Limb (tissue), 2 donors: ENCODE results near the gene SMR3A.

Source experiments
- DNase-seq, 2 donors: peaks; one replicate each; pipeline ENCODE4 v3.0.0-alpha.2; 2016; ENCODE audit errors: extremely low spot score in 2 of 2

SMR3A gene

DNA sequence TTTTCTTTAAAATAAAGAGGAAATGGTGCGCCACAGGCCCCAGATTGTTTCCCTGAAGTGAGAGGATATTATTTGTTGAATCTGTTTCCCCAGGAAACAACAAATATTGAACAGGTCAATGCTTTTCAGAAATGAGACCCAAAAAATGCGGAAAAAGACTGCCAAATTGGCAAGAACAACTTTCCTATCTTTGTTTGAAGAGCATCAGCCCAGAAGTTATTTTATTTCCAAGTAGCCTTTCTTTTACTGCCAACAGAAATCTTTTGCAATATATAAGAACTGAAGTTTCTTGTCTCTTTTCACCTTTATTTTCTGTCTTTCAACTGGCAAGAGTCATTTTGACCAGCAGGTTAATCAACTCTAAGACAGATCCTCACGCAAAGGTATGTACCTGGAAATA, at the start of gene SMR3A:
Gene SMR3A, plus strand, starts transcription at position 301 of the 400 bp plus-strand sequence. CDS start 1,356 bp downstream, outside the sequence.
- no peak for DNase-seq

DNA sequence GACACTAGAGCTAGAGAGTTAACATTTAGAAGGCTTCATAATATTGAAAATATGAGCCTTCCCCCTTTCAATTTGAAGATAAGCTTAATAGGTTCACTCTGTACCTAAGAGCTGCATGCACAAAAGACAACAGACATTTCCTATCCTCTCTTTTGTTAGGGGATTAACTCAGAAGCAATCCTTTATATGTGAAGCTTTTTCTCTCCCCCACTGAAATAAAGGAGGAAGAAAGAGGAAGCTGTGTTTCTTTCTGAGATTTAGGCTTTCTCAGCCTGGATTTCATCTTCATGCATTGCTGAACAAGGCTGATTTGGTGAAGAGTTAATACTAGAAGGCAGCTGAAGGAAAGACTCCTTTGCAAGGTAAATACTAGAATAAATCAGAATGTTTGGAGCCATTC, 46.8 kb upstream of the SMR3A start:
- no peak for DNase-seq

DNA sequence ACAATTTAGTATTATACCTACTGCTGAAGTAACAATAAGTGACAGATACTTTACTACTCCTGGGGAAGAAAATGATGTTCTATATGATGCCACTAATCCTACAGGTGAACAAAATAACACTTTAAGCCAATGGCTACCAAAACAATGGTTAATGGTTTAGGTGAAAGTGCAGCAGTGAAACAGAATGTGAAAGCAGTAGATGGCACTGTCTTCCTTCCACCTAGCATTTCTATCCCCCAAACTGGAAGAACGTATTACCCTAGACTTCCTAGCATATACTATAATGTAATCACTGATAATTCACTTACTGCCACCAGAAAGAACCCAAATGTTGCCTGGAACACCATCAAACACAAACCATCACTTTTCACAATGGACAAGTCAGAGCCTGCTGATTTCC, 44.6 kb upstream of the SMR3A start:
- DNase-seq = no peak

DNA sequence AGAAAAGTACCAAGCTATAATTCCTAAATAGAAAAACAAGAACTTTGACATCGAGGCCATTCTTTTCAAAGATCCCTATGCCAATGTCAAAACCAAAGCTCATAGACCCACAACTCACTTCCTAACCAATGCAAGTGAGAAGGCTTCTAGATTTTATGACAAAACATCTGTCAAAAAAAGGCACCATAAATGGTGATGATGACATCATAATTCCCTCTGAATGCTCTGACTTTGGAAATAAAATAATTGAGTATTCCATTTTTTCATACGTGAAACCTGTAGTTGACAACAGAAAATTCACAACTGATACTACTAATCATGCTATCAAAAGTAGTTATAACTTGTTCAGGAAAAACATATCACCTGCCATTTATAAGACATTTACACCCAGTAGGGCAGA, 34.5 kb upstream of the SMR3A start:
- no peak for DNase-seq

DNA sequence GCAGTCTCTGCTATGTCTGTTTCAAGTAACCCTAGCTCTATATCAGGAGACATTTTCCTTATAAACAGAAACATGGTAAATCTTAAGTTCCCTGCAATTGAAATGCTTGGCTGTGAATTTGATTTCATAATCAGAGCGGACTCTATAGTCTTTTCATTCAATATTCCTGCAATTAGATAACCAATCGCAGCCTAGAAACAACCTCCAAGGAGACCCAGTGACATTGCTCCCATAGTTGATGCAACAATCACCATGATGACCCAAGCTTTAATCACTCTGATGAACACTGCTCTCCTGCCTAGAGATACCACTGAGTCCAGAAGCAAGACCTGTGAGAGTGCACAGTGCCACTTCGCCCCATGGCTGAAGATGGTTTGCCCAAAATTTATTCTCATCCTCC, 25.9 kb upstream of the SMR3A start, which contains the start of gene CABS1:
Gene CABS1, plus strand, starts transcription at position 301 of the 400 bp plus-strand sequence. Its CDS starts 59 bp downstream, at position 360.
- DNase-seq = no peak

DNA sequence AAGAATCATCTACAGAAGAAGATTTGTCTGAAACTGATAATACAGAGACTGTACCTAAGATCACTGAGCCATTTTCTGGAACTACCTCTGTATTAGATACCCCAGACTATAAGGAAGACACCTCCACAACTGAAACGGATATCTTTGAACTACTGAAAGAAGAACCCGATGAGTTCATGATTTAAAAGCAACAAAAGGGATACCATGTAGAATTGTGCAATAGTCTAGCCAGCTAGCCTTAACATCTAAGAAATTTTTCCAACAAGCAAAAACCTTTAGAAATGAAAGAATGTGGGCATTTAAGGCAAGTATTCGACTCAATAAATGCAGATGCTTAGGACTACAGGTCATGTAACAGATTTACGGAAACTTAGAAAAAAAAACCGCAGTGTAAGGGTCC, 24.5 kb upstream of the SMR3A start:
- no peak for DNase-seq

DNA sequence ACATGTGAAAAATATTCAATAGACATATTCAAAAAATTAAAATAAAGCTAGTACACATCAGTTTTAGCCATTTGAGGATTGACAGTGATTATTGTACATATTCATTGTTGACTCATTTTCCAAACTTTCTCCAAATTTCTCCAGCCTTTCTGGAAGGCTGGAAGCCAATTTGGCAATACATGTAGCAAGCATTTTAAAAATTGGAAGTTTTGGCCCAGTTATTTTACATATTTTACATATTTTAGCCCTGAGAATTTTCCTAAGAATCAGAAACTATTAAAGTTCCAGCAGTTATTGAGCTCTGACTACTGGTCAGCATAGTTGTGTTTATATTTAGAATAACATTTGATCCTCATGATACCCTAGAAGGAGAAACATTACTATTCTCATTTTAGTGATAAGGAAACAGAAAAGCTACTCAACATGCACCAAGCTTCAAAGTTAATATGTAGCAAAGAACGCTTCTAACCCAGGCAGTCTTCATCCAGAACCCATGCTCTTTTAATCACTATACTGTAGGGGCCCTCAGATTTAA, 22.6 kb upstream of the SMR3A start:
- no peak for DNase-seq

DNA sequence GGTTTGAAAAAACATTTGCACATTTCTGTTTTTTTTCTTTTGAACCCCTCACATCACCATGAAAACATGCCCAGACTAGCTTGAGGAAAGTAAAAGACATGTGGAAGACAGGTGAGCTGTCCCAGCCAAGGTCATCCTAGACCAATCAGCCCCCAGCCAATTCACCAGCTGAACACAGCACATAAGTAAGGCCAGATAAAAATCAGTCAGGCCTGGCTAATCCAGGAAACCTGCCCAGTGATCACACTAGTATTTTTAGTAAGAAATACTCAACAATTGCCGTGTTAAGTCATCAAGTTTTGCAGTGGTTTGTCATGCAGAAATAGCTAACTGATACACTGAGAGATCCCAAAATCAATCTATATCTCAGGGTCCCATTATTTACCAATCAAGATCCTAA, 4.4 kb upstream of the SMR3A start:
- no peak for DNase-seq

DNA sequence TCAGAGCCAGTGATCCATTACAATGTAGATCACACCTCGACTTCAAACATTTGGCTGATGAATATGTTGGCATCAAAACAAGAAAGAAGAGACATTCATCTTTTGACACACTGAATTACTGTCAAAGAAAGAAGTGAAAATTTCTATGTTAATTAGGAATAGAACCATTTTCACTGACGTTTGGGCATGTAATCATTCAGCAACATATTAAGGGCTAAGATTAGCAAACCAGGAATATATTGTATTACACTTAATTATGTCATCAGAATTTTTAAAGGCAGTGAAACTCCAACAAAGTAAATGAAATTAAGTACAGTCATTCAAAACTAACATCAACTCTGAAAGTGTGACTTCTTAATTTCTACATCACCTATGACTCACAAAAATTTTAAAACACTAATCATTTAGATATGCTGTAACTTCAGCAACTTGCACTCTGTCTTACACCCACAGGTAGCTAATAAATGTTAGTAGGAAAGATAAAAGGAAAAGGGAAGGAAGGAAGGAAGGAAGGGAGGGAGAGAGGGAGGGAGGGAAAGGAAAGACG, 1.4 kb upstream of the SMR3A start:
- DNase-seq = no peak

DNA sequence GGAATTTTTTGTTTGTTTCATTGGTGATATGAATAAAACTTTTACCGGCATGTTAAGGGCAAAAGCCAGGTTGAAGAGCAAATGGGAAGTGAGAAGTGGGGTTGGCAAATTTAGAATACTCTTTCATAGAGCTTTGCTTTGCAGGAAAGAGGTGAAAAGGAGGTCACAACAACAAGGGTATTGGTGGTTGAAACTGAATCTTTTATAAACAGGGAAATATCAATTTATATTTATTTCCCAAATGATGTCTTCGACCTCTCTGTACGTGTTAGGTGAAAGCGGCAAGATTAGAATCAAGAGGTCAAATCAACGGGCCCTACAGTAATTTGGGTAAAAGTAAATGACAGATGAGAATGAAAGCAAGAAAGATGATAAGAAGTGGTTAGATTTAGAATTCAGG, 3.4 kb downstream of the SMR3A start:
- no peak for DNase-seq

DNA sequence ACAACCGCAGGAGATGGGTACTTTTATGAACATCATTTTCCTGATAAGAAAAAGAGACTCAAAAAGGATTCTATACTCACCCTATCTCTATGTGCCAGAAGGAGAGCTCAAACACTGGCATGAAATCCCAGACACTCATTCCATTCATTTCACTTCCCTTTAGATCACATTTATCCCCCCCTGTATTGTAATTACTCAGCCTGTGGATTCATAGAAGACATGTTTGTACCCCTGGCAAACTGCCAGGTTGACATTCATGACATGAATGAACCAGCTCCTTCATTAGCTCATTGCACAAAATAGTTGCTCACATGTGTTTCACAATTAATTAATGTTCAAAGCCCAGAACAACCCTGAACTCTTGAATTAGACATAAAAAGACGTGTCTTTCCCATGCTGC, 4.9 kb downstream of the SMR3A start:
- DNase-seq = peak in 1 of 2 donors; percentile 5

DNA sequence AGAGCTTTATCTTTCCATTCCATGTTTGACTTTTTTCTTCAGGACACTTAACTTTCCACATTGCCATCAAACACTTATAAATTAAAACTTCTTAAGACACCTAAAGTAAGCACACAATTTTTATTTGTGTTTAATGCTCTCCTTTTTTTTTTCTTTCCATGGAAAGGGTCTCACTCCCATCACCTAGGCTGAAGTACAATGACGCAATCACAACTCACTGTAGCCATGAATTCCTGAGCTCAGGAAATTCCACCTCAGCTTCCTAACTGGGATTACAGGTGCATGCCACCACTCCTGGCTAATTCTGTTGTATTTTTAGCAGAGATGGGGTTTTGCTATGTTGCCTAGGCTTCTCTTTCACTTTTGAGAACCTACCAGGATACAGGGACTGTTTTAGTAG, 7.3 kb downstream of the SMR3A start:
- DNase-seq = no peak

DNA sequence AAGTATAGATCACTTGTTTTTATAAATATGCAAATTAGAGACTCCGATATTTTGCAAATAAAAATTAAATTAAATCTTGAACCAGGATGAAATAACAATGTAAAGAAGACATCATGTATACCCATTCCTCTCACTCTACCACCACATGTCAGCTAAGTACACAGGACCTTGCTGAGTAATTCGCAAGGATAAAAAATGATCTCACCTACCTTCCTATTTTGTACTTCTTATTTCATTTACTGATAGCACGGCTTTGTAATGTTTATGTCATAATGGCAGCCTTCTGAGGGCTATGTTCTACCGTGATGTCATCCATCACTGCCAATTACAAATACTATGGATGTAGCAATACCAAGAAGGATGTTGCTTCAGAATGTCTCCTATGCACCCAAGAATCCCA, 11.4 kb downstream of the SMR3A start:
- no peak for DNase-seq

DNA sequence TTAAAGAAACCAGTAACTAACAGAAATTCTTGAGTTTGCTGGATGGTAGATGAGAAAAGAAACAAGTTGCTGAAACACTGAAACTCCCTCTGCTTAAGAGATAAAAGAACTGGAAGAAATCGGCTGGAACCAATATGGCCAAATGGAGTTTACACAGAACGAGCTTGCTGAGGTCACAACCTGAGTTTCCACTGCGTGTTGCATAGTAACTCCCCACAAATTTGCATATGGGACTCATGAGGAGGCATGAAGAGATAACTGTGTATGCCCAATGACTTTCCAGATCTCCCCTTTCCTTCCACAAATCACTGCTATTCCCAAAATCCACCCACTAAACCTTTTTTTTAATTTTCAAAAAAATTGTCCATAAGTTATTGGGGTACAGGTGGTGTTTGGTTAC, 12.2 kb downstream of the SMR3A start:
- no peak for DNase-seq

DNA sequence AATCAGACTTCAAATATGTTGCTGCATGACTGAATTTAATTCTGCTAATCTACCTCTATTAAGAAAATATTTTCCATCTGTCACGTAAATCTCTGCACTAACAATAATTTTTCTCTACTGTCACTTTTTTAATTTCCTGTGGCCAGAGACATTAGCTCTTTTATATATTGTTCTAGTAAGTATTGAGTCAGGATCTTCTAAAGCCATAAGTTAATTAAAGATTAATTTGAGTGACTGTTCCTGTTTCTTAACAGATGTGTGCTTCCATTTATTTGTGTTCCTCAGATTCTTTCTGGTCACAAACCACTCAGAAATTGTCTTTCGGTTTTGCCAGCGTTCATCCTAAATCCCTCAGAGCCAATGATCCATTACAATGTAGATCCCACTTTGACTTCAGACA, 20.0 kb downstream of the SMR3A start:
- DNase-seq = no peak

DNA sequence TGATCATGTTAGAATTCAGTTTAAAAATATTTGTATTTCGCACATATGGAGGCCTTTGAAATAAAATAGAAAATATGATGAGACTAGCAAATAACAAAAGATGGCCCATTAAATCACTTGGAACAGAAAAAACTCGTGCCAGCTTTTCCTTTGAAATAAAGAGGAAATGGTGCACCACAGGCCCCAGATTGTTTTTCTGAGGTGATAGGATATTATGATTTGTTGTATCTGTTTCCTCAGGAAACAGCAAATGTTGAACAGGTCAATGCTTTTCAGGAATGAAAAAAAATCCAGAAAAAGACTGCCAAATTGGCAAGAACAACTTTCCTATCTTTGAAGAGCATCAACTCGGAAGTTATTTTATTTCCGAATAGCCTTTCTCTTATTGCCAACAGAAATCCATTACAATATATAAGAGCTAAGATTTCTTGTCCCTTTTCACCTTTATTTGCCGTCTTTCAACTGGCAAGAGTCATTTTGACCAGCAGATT, 22.2 kb downstream of the SMR3A start, which contains the start of gene SMR3B:
Gene SMR3B, plus strand, starts transcription at position 441 of the 491 bp plus-strand sequence. CDS start 1,380 bp downstream, outside the sequence.
- DNase-seq = no peak

DNA sequence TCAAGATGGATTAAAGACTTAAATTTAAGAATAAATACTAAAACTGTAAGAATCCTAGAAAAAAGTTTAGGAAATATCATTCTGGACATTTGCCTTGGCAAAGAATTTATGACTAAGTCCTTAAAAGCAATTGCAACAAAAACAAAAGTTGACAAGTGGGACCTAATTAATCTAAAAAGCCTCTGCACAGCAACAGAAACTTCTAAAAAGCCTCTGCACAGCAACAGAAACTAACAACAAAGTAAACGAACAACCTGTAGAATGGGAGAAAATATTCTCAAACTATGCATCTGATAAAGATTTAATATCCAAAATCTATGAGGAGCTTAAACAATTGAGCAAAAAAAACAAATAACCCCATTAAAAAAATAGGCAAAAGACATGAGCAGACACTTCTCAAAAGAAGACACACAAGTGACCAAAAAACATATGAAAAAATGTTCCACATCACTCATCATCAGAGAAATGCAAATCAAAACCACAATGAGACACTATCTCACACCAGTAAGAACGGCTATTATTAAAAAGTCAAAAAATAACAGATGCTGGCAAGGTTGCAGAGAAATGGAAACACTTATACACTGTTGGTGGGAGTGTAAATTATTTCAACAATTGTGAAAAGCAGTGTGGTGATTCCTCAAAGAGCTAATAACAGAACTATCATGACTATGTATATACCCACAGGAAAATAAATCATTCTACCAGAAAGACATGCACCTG, 31.7 kb downstream of the SMR3A start:
- no peak for DNase-seq

DNA sequence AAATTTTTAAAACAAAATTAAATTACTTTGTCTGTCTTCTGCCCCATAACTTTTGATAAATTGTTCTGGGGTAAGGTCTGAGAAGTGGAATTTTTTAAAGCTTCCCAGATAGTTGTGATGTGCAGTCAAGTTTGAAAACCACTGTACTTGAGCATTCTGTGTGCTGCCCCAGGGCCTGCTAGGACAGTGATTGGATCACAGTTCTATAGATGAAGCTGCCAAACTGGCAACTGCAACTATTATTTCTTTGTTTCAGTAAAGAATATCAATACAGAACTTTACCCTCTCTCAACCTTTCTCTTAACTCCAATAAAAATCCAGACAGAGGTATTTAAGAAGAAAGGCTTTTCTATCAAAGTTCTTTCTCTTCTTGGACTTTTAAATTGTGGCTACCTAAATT, 37.0 kb downstream of the SMR3A start, which contains the start of gene OPRPN:
Gene OPRPN, plus strand, starts transcription at position 361 of the 400 bp plus-strand sequence. CDS start 1,346 bp downstream, outside the sequence.
- DNase-seq = no peak

DNA sequence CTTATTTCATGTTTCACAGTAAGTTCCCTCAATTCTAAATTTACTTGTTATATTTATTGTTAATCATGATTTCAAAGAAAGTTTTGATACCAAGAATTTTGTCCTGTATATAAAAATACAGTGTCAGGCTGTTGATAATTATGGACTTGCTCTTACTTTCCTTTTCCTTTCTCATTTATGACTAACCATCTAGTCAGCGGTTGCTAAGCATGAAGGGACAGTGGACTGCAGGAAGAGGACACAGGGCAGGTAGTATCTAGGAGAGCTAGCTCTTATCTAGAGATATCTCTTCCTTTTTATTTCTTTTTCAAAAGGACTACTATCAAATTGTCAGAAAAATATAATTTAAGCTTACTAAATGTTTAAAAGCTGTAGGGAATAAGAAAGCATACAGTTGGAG, 38.8 kb downstream of the SMR3A start:
- DNase-seq = no peak

DNA sequence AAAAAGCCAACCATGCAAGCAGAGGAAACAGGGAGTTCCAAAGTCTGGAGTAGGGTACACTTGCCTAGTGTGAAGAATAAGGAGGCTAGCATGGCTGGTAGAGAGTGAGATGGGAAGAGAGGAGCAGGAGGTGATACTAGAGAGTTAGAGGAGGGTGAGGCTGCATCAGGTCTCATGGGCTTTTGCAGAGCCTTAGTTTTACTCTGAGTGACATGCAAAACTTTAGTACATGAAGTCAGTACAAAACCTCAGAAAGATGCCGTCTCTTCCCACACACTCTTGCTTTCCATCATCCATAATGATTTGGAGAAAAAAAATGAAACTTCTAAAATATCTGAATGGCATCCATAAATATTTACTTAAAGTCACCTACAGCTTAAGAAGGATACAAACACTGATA, 42.2 kb downstream of the SMR3A start:
- no peak for DNase-seq

DNA sequence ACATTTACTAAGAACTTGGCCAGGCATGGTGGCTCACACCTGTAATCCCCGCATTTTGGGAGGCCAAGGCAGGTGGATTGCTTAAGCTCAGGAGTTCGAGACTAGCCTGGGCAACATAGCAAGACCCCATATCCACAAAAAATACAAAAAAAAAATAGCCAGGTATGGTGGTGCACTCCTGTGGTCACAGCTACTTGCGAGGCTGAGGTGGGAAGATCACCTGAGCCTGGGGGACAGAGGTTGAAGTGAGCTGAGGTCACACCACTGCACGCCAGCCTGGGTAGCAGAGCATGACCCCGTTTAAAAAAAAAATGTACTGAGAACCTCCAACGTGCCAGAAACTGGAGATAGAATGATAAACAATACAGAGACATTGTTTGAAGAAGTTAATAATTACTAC, 45.2 kb downstream of the SMR3A start:
- DNase-seq = no peak
